ENCODE data around the gene CENPO.

CENPO gene

GRCh38 chr2:24839729-24840128, 46.5 kb downstream of the CENPO start:
- in situ Hi-C loops (cut with MboI; ENCODE audit: low pct_unique_long_range_greater_than_20kb, low sequenced_read_pairs, unreplicated experiment) = no loop called here
- no peak for DNase-seq (ENCODE audit: low spot score)
- TF ChIP-seq CTCF (IDR thresholded peaks at IDR 0.05; ENCODE audit: extremely low read depth, insufficient read depth, missing control alignments) = no peak

GRCh38 chr2:24840164-24840869, 47.1 kb downstream of the CENPO start:
- no peak for DNase-seq (ENCODE audit: low spot score)
- no peak for TF ChIP-seq CTCF (IDR thresholded peaks at IDR 0.05; ENCODE audit: extremely low read depth, insufficient read depth, missing control alignments)
- in situ Hi-C loops (cut with MboI; ENCODE audit: low pct_unique_long_range_greater_than_20kb, low sequenced_read_pairs, unreplicated experiment) = no loop called here

GRCh38 chr2:24840962-24841945, 48.0 kb downstream of the CENPO start:
- in situ Hi-C loops (cut with MboI; ENCODE audit: low pct_unique_long_range_greater_than_20kb, low sequenced_read_pairs, unreplicated experiment) = no loop called here
- no peak for TF ChIP-seq CTCF (IDR thresholded peaks at IDR 0.05; ENCODE audit: extremely low read depth, insufficient read depth, missing control alignments)
- DNase-seq (ENCODE audit: low spot score) = no peak

- no peak for DNase-seq (ENCODE audit: low spot score)
- TF ChIP-seq CTCF (IDR thresholded peaks at IDR 0.05; ENCODE audit: extremely low read depth, insufficient read depth, missing control alignments) = no peak
- in situ Hi-C loops (cut with MboI; ENCODE audit: low pct_unique_long_range_greater_than_20kb, low sequenced_read_pairs, unreplicated experiment) = no loop called here
Observed at GRCh38 chr2:24842081-24843050, 49.1 kb downstream of the CENPO start.

- TF ChIP-seq CTCF (IDR thresholded peaks at IDR 0.05; ENCODE audit: extremely low read depth, insufficient read depth, missing control alignments) = no peak
- DNase-seq (ENCODE audit: low spot score) = no peak
- in situ Hi-C loops (cut with MboI; ENCODE audit: low pct_unique_long_range_greater_than_20kb, low sequenced_read_pairs, unreplicated experiment) = no loop called here
Observed at GRCh38 chr2:24843330-24843860, 50.2 kb downstream of the CENPO start.
